GM19452 (cell line): ENCODE data around the gene PLCB2.

Experiments
- ATAC-seq: cut with Tn5 transposase; IDR thresholded peaks from one replicate; pipeline ENCODE4 v1.9.1; 2021; ENCODE audit not compliant: unreplicated experiment

Gene PLCB2

GRCh38 chr15:40342416-40343320 lies 34.9 kb upstream of the PLCB2 start:
- no peak for ATAC-seq

GRCh38 chr15:40340740-40341400 lies 33.1 kb upstream of the PLCB2 start, which contains the start of gene CCDC9B:
Gene CCDC9B (minus strand): TSS chr15:40340939. CDS start chr15:40340819, 120 bp downstream.
- no peak for ATAC-seq

- ATAC-seq, result no peak
These were observed 32.5 kb upstream of the PLCB2 start for GRCh38 chr15:40340038-40340739.

GRCh38 chr15:40339621-40339945 lies 31.8 kb upstream of the PLCB2 start:
- no peak for ATAC-seq

GRCh38 chr15:40338921-40339620 lies 31.3 kb upstream of the PLCB2 start:
- ATAC-seq, result no peak

DNA sequence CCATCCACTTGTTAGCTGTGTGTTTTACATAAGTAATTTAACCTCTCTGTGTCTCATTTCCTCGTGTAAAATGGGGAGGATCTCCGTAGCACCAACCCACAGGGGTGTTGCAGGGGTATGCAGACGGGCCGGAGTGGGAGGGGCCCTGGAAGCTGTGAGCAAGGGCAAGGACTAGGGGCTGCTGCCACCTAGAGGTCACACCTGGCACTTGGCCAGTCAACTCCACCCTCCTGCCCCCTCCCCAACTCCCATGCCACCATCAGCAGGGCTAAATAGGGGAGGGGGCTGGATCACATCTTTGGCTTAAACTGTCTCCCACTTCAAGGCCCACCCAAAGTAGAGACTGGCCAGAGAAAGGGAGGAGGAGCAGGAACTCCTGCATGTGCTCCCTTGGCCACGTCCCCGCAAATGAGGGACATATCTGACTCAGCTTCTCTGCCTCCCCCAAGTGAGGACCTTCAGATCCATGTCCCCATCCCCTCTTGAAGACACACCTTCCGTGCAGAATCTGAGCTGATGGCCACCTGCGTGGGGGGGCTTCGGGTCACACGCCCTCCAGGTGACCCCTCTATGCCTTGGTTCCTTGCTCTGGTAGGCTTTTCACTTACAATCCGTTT lies 30.4 kb upstream of the PLCB2 start:
- peak; percentile 69 for ATAC-seq

- no peak for ATAC-seq
These were observed 29.9 kb upstream of the PLCB2 start for GRCh38 chr15:40337597-40337996.

DNA sequence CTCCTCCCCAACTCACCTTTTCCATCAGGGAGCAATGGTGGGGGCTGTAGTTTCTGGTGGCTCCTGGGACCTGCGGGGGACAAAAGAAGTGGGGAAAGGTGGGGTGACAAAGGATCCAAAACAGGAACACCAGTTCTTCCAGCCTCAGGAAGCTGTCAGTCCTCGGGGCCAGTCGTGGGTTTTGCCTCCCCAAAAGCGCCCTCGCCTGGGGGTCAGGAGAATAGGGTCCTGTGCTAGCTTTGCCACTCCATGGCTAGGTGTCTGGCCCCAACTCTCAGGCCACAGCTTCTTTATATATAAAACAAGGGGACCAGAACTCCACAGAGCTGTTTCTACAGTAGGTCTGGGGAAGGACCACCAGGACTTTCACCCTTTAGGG lies 29.0 kb upstream of the PLCB2 start:
- no peak for ATAC-seq

DNA sequence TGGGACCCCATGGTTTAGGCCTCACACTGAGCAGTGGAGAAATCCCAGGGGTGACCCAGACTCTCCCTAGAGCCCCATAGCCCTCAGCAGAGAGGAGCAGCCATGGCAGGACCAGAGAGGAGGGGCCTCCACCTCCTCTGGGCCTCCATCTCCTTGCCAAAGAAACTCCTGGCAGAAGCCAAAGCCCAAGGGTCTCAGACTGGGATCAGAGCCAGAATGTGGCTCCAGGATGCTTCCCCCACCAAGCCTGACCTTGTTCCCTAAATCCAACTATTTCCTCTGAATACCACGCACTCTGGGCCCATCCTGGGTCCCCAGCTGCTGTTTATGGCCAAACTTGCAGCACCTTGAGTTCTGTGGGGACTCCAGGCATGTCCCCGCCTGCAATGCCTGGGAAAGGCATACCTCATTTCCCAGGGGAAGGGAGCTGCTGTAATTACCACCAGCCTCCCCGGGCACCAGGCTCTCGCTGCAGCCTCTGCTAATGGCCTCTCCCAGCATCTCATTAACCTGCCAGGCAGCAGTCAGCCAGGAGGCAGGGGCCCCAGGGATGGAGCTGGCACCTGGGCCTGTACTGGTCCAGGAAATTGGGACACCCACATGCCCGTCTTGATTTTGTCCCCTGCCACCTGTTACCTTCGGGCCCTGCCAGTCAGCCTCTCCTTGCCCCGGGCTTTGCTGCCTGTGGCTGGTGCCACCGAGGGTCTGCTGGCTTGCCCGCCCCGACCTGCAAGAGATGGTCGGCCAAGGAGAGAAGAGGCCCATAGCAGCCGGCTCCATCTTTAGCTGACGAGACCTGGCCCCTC lies 28.4 kb upstream of the PLCB2 start:
- ATAC-seq, result no peak

DNA sequence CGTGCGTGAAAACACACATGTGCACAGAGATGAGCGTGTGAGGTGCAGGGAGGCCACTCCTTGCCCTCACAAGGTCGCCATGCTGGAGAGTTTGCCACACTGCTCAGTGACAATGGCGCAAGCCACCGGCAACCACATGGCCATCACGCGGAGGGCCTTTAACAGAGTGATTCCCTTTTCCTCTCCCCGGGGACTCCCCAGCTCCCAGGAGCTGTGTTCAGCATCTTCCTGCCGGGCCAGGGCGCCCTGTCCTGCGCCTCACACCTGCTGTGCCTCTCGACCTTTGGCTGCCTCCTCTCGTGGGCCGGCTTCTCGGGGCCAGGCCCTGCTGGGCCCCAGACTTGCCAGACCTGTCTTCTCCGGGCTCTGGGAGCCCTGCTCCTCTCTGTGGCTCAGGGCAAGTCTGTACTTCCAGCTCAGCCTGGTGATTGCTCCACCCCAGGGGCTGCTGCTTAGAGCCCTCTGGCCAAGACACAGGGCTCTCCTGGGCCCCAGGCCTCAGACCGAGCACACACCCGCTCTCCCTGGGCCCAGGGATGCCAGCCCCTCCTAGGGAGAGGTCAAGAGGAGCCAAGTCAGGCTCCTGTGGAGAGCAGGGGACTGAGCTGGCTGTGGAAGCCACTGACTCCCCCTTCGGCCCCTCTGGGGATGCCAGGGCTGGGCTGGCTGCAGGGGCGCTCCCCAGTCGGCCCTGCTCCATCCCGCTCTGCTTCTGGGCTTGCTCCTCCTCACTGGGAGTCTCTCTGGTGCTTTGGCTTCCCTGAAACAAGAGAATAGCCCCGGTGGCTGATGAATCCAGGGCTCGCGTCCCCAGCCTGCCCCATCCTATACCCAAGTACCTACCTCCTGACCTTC lies 27.4 kb upstream of the PLCB2 start:
- ATAC-seq, result no peak

- no peak for ATAC-seq
These were observed 26.8 kb upstream of the PLCB2 start for GRCh38 chr15:40334541-40334940.

DNA sequence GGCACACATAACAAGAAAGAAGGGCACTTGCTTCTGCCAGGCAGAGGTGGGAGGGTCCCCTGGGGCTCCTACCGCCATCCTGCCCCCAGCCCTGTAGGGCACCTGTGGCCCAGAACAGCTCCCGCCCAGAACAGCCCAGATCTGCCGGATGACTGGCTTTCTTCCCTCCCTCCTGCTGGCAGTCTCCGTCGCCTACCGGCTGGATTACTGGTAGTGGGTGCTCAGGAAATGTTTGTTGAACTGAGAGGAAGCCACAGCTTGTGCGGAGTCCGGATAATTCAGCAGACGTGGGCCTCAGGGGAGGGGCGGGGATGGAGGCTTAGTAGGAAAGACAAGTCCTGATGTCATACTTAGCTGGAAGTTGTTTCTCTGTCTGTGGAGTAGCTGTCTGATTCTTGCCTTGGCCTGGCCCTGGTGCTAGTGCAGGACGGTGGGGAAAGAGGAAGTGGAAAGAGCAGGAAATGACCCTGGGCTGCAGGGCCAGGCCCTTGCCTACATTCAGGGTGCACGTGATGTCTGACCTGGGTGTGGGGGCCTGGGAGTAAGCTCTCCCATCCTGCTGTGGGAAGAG lies 26.3 kb upstream of the PLCB2 start:
- ATAC-seq, result no peak

- no peak for ATAC-seq
These were observed 24.5 kb upstream of the PLCB2 start for GRCh38 chr15:40332113-40332781.

DNA sequence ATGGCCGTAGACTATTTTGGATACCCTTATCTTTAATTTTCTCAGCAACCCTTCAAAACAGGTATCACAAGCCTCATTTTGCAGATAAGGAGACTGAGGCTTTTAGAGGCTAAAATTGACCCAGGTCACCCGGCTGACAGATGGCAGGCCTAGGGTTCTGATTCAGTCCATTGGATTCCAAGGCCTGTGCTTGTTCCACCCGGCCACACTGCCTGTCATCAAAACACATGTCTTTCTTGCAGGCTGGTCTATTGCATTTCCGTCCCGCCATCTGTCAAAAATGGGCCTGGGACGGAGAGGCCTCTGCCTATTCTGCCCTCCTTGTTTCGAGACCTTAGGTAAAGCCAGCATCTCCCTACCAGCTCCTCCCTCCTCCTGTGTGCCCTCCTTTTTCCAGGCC lies 23.9 kb upstream of the PLCB2 start:
- ATAC-seq, result no peak

- ATAC-seq, result no peak
These were observed 23.3 kb upstream of the PLCB2 start for GRCh38 chr15:40331026-40331425.

- no peak for ATAC-seq
These were observed 22.7 kb upstream of the PLCB2 start for GRCh38 chr15:40330368-40330836.

- ATAC-seq, result no peak
These were observed 22.1 kb upstream of the PLCB2 start for GRCh38 chr15:40329804-40330203.

GRCh38 chr15:40328751-40329150 lies 21.0 kb upstream of the PLCB2 start:
- ATAC-seq, result no peak
